ENCODE results near the gene DICER1. TPM values are rescaled to one million over a fixed set of nuclear protein-coding genes. Genes with fewer than 3 reads are reported as not detected.

DICER1 gene
- polyA plus RNA-seq, 1 donor (not counting 4 experiments of a cell fraction or from before 2014, with no cell fraction given): 31.6 TPM

- H3K4me3 ChIP-seq (ENCODE audit: control insufficient read depth in 2 of 3, extremely low read depth in 1 of 3, insufficient read depth in 2 of 3, low read depth in 1 of 3, low read length in 3 of 3): no peak overlapping the region
- no peak for TF ChIP-seq EZH2 (IDR thresholded peaks at IDR 0.05; ENCODE audit: low read length)
- no peak for TF ChIP-seq CTCF (optimal IDR thresholded peaks at IDR 0.05 in 1 of 3, IDR thresholded peaks at IDR 0.05 in 1 of 3, conservative IDR thresholded peaks at IDR 0.05 in 1 of 3; ENCODE audit: extremely low read depth in 1 of 3, insufficient read depth in 2 of 3, low read length in 3 of 3)
- H2AFZ ChIP-seq (ENCODE audit: control insufficient read depth, low read length): no peak overlapping the region
- no peaks in the 10 kb centered on the region for H4K20me1 ChIP-seq (ENCODE audit: control insufficient read depth, extremely low read depth, insufficient read depth, low read length)
- no peak overlapping the region for H3K27ac ChIP-seq (ENCODE audit: control insufficient read depth, insufficient read depth, low read length)
- no peaks in the 10 kb centered on the region for H3K36me3 ChIP-seq (ENCODE audit: control insufficient read depth in 2 of 2, extremely low read depth in 1 of 2, insufficient read depth in 2 of 2, low read length in 2 of 2)
- DNase-seq (ENCODE audit: low read depth, low spot score) (no peak), FAIRE-seq (no peak)
- dilution Hi-C loops (cut with MboI; ENCODE audit: extremely low pct_ligation_motif_present, low sequenced_read_pairs): no loop called here
- no peaks in the 10 kb centered on the region for H3K9me3 ChIP-seq (ENCODE audit: control insufficient read depth, low read depth, low read length)
- no peaks in the 10 kb centered on the region for H3K27me3 ChIP-seq (ENCODE audit: control insufficient read depth, extremely low read depth, insufficient read depth, low read length)
- H3K9me1 ChIP-seq (ENCODE audit: control insufficient read depth, extremely low read depth, insufficient read depth, low read length): no peaks in the 10 kb centered on the region
- H3K9ac ChIP-seq (ENCODE audit: control insufficient read depth, extremely low read depth, insufficient read depth, low read length): no peak overlapping the region
- H3K4me1 ChIP-seq (ENCODE audit: control insufficient read depth, extremely low read depth, insufficient read depth, low read length): peaks cover 21% of the 10 kb centered on the region
- no peak overlapping the region for H3K4me2 ChIP-seq (ENCODE audit: control insufficient read depth, extremely low read depth, insufficient read depth, low read depth, low read length)
- H3K79me2 ChIP-seq (ENCODE audit: control insufficient read depth, insufficient read depth, low read length): peaks cover 87% of the 10 kb centered on the region
Observed at GRCh38 chr14:95144849-95145248, 12.5 kb downstream of the DICER1 start.

- dilution Hi-C loops (cut with MboI; ENCODE audit: extremely low pct_ligation_motif_present, low sequenced_read_pairs): no loop called here
- Histone ChIP-seq H3K36me3 (ENCODE audit: control insufficient read depth in 2 of 2, extremely low read depth in 1 of 2, insufficient read depth in 2 of 2, low read length in 2 of 2) (no peaks in the 10 kb centered on the region), H4K20me1 (ENCODE audit: control insufficient read depth, extremely low read depth, insufficient read depth, low read length) (no peaks in the 10 kb centered on the region), H3K4me1 (ENCODE audit: control insufficient read depth, extremely low read depth, insufficient read depth, low read length) (peaks cover 21% of the 10 kb centered on the region), H3K27ac (ENCODE audit: control insufficient read depth, insufficient read depth, low read length) (no peak overlapping the region), H2AFZ (ENCODE audit: control insufficient read depth, low read length) (no peak overlapping the region), H3K9me1 (ENCODE audit: control insufficient read depth, extremely low read depth, insufficient read depth, low read length) (no peaks in the 10 kb centered on the region), H3K4me2 (ENCODE audit: control insufficient read depth, extremely low read depth, insufficient read depth, low read depth, low read length) (no peak overlapping the region), H3K4me3 (ENCODE audit: control insufficient read depth in 2 of 3, extremely low read depth in 1 of 3, insufficient read depth in 2 of 3, low read depth in 1 of 3, low read length in 3 of 3) (no peak overlapping the region), H3K27me3 (ENCODE audit: control insufficient read depth, extremely low read depth, insufficient read depth, low read length) (no peaks in the 10 kb centered on the region), H3K79me2 (ENCODE audit: control insufficient read depth, insufficient read depth, low read length) (peaks cover 85% of the 10 kb centered on the region), H3K9me3 (ENCODE audit: control insufficient read depth, low read depth, low read length) (no peaks in the 10 kb centered on the region), H3K9ac (ENCODE audit: control insufficient read depth, extremely low read depth, insufficient read depth, low read length) (no peak overlapping the region)
- TF ChIP-seq CTCF (optimal IDR thresholded peaks at IDR 0.05 in 1 of 3, IDR thresholded peaks at IDR 0.05 in 1 of 3, conservative IDR thresholded peaks at IDR 0.05 in 1 of 3; ENCODE audit: extremely low read depth in 1 of 3, insufficient read depth in 2 of 3, low read length in 3 of 3) (no peak), EZH2 (IDR thresholded peaks at IDR 0.05; ENCODE audit: low read length) (no peak)
- DNase-seq (ENCODE audit: low read depth, low spot score) (no peak), FAIRE-seq (no peak)
Observed at GRCh38 chr14:95143808-95144620, 13.3 kb downstream of the DICER1 start.
